HCT116 (cell line): Measurements from ENCODE around the gene ZNF747.

Experiments used
- EZH2 ChIP-seq: fragments of 200-600 bp; sonication (generic); IDR thresholded peaks from 2 replicates; pipeline ENCODE4 v1.6.1; 2017; ENCODE audit warnings: antibody characterized with exemption, mixed run types
- JUND ChIP-seq: IDR thresholded peaks from 2 replicates; pipeline ENCODE4 v1.6.1; 2012
- POLR2A ChIP-seq: IDR thresholded peaks from 2 replicates; pipeline ENCODE4 v1.7.0; 2011; ENCODE audit warnings: borderline replicate concordance; ENCODE audit not compliant: insufficient read depth, insufficient read length; ENCODE audit errors: extremely low read depth
- POLR2AphosphoS5 ChIP-seq: IDR thresholded peaks from 2 replicates; pipeline ENCODE4 v1.6.1; 2011; ENCODE audit warnings: mild to moderate bottlenecking, low read depth, low read length, moderate library complexity
- RAD21 ChIP-seq: IDR thresholded peaks from 2 replicates; pipeline ENCODE4 v1.6.1; 2012; ENCODE audit warnings: low read depth, mild to moderate bottlenecking
- SIN3A ChIP-seq: IDR thresholded peaks from 2 replicates; pipeline ENCODE4 v1.6.1; 2012; ENCODE audit warnings: low read depth
- SP1 ChIP-seq: IDR thresholded peaks from 2 replicates; pipeline ENCODE4 v1.6.1; 2012; ENCODE audit warnings: low read depth
- TCF7L2 ChIP-seq: IDR thresholded peaks from 2 replicates; pipeline ENCODE4 v1.7.0; 2011; ENCODE audit warnings: borderline replicate concordance, inconsistent platforms; ENCODE audit not compliant: insufficient read depth, insufficient read length; ENCODE audit errors: extremely low read depth
- ZNF274 ChIP-seq: fragments of 200-500 bp; sonication (Bioruptor generic); IDR thresholded peaks from 2 replicates; pipeline ENCODE4 v1.6.1; 2014; ENCODE audit warnings: mild to moderate bottlenecking, low read depth, low read length, inconsistent platforms
- TF ChIP-seq, protein P1 (sequence below): IDR thresholded peaks from 2 replicates; pipeline ENCODE4 v1.6.1; 2012
- TF ChIP-seq, protein P2 (sequence below), 3 experiments: fragments of 200-600 bp in 1 of 3; sonication (generic) in 1 of 3; IDR thresholded peaks in 2 of 3; conservative IDR thresholded peaks in 1 of 3; 2 replicates each; pipeline ENCODE4 v1.5.1; 2012 to 2017; ENCODE audit warnings: low read depth in 2 of 3, low read length in 2 of 3, antibody characterized with exemption in 1 of 3, borderline replicate concordance in 1 of 3, control low read depth in 1 of 3, mild to moderate bottlenecking in 1 of 3, mixed read lengths in 1 of 3, mixed run types in 1 of 3, moderate library complexity in 1 of 3; ENCODE audit not compliant: insufficient read depth in 1 of 3
- TF ChIP-seq, protein P3 (sequence below): IDR thresholded peaks from 2 replicates; pipeline ENCODE4 v1.6.1; 2012; ENCODE audit warnings: low read depth

DNA sequence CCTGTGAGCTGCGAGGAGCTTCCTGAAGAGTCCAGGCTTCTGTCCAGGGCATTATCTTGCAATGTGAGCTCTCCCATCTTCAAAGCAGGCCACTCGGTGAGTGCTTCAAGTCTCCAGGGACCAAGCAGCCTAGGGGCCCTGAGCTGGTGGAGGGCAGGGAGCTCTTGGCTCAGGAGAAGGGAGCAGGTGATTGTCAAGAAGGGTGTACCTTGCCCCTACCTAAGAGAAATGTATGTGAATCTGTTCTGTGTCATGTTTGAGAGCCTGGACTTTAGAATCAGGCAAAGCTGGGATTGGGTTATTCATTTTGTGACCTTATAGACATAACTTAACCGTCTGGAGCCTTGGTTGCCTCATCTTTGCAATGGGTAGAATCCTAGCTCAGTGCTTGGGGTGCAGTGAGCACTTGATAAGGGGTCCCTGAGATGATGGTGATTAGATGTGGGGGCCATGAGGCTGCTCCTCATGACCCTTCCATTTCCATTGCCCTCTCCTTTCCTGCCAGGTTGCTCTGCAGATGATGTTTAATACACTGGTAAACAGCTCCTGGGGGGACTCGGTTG is 24.2 kb downstream of the ZNF747 start:
- TF ChIP-seq, protein P1, sequence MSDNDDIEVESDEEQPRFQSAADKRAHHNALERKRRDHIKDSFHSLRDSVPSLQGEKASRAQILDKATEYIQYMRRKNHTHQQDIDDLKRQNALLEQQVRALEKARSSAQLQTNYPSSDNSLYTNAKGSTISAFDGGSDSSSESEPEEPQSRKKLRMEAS, result no peak
- TF ChIP-seq, protein P2, sequence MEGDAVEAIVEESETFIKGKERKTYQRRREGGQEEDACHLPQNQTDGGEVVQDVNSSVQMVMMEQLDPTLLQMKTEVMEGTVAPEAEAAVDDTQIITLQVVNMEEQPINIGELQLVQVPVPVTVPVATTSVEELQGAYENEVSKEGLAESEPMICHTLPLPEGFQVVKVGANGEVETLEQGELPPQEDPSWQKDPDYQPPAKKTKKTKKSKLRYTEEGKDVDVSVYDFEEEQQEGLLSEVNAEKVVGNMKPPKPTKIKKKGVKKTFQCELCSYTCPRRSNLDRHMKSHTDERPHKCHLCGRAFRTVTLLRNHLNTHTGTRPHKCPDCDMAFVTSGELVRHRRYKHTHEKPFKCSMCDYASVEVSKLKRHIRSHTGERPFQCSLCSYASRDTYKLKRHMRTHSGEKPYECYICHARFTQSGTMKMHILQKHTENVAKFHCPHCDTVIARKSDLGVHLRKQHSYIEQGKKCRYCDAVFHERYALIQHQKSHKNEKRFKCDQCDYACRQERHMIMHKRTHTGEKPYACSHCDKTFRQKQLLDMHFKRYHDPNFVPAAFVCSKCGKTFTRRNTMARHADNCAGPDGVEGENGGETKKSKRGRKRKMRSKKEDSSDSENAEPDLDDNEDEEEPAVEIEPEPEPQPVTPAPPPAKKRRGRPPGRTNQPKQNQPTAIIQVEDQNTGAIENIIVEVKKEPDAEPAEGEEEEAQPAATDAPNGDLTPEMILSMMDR (IDR thresholded peaks at IDR 0.05 in 2 of 3, conservative IDR thresholded peaks at IDR 0.05 in 1 of 3; ENCODE audit: borderline replicate concordance in 1 of 3, insufficient read depth in 1 of 3, low read depth in 2 of 3, low read length in 2 of 3), result no peak
- TF ChIP-seq POLR2AphosphoS5 (no peak), TCF7L2 (no peak), SP1 (no peak), RAD21 (no peak), SIN3A (no peak), ZNF274 (no peak), POLR2A (no peak), JUND (no peak), EZH2 (no peak)
- TF ChIP-seq, protein P3, sequence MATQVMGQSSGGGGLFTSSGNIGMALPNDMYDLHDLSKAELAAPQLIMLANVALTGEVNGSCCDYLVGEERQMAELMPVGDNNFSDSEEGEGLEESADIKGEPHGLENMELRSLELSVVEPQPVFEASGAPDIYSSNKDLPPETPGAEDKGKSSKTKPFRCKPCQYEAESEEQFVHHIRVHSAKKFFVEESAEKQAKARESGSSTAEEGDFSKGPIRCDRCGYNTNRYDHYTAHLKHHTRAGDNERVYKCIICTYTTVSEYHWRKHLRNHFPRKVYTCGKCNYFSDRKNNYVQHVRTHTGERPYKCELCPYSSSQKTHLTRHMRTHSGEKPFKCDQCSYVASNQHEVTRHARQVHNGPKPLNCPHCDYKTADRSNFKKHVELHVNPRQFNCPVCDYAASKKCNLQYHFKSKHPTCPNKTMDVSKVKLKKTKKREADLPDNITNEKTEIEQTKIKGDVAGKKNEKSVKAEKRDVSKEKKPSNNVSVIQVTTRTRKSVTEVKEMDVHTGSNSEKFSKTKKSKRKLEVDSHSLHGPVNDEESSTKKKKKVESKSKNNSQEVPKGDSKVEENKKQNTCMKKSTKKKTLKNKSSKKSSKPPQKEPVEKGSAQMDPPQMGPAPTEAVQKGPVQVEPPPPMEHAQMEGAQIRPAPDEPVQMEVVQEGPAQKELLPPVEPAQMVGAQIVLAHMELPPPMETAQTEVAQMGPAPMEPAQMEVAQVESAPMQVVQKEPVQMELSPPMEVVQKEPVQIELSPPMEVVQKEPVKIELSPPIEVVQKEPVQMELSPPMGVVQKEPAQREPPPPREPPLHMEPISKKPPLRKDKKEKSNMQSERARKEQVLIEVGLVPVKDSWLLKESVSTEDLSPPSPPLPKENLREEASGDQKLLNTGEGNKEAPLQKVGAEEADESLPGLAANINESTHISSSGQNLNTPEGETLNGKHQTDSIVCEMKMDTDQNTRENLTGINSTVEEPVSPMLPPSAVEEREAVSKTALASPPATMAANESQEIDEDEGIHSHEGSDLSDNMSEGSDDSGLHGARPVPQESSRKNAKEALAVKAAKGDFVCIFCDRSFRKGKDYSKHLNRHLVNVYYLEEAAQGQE, result no peak
